Hematopoietic multipotent progenitor cell treated with erythropoietin and hydrocortisone succinate and interleukin-3 and kit ligand, for 6 days (in vitro differentiated cells): ENCODE results near the gene PAM.
A peak's percentile ranks its signal among the peaks of the same experiment; 100 is the strongest.

ENCODE experiments used
- DNase-seq: peaks from one replicate; pipeline ENCODE4 v3.0.0-alpha.2; 2015

Gene PAM

GRCh38 chr5:102815540-102816332, 60.6 kb downstream of the PAM start:
- DNase-seq = peak; percentile 68

GRCh38 chr5:102818345-102818744, 63.2 kb downstream of the PAM start:
- DNase-seq = no peak

- no peak for DNase-seq
Observed at GRCh38 chr5:102818934-102819333, 63.8 kb downstream of the PAM start.

GRCh38 chr5:102819634-102820033, 64.5 kb downstream of the PAM start:
- no peak for DNase-seq

- no peak for DNase-seq
Observed at GRCh38 chr5:102823441-102823874, 68.4 kb downstream of the PAM start.

GRCh38 chr5:102826629-102827028, 71.5 kb downstream of the PAM start:
- no peak for DNase-seq

GRCh38 chr5:102830241-102830640, 75.1 kb downstream of the PAM start:
- DNase-seq = no peak

GRCh38 chr5:102832445-102832844, 77.3 kb downstream of the PAM start:
- no peak for DNase-seq

- no peak for DNase-seq
Observed at GRCh38 chr5:102833146-102833545, 78.0 kb downstream of the PAM start.

- DNase-seq = no peak
Observed at GRCh38 chr5:102834438-102834964, 79.4 kb downstream of the PAM start.

GRCh38 chr5:102835717-102836116, 80.6 kb downstream of the PAM start:
- DNase-seq = peak; percentile 41

GRCh38 chr5:102841021-102841420, 85.9 kb downstream of the PAM start:
- DNase-seq = no peak

GRCh38 chr5:102843997-102844396, 88.9 kb downstream of the PAM start:
- DNase-seq = no peak

GRCh38 chr5:102845041-102845440, 89.9 kb downstream of the PAM start:
- no peak for DNase-seq

- DNase-seq = no peak
Observed at GRCh38 chr5:102850503-102850902, 95.4 kb downstream of the PAM start.

- no peak for DNase-seq
Observed at GRCh38 chr5:102853680-102854079, 98.6 kb downstream of the PAM start.

- no peak for DNase-seq
Observed at GRCh38 chr5:102855681-102856388, 100.7 kb downstream of the PAM start.

- DNase-seq = no peak
Observed at GRCh38 chr5:102856389-102856777, 101.3 kb downstream of the PAM start.

GRCh38 chr5:102857076-102857818, 102.1 kb downstream of the PAM start:
- DNase-seq = no peak

- no peak for DNase-seq
Observed at GRCh38 chr5:102858221-102858620, 103.1 kb downstream of the PAM start.

- DNase-seq = no peak
Observed at GRCh38 chr5:102858808-102859207, 103.7 kb downstream of the PAM start.

- DNase-seq = no peak
Observed at GRCh38 chr5:102860035-102860434, 104.9 kb downstream of the PAM start.

GRCh38 chr5:102863058-102863457, 108.0 kb downstream of the PAM start:
- no peak for DNase-seq
